Cardiac septum (tissue), 1 donor: Measurements from ENCODE around the gene MYBPC2. TPM values are rescaled to one million over a fixed set of nuclear protein-coding genes. Genes with fewer than 3 reads are reported as not detected.

Experiments
- DNase-seq: peaks from one replicate; pipeline ENCODE4 v3.0.0-alpha.2; 2020; ENCODE audit warnings: low spot score
- intact Hi-C: fragments of 100-400 bp; cut with DNase I; formaldehyde crosslinking; loops from one replicate; pipeline ENCODE4 v1.14.0; 2022
- total RNA-seq: library from RNA; stranded (reverse); fragmentation: NEBNext Ultra II Directional; extraction: Animal tissue kit (Norgen Biotek cat#: 25700); gene quantifications from one replicate; pipeline ENCODE4 v1.2.1, GENCODE V29; 2021
- donor health status: DM: no; HTN: no; CAD: no.

The MYBPC2 gene
- total RNA-seq, 1 donor from 2014 or later = not detected

DNA sequence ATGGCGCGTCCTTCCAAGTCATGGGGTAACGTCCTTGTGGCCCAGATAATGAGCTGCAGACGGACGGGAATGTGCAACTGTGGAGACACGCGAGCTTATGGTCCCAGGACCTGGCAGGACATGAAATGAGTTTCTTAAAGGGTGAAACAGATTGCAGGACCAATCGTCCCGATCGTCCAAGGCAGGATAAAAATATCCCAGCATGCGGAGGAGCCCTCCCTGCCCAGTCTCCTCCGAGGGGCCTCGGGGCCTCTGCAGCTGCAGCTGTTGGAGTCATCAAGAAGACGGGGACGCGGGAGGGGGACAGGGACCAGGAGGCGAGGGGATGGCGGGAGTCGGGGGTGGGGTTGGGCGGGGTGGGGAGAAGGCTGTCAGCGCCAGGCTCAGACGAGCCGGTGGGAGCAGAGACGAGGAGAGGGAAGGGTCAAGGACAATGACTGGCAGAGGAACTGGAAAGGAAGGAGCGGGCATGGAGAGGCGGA lies 58.3 kb downstream of the MYBPC2 start:
- intact Hi-C loops = no loop called here
- no peak for DNase-seq

DNA sequence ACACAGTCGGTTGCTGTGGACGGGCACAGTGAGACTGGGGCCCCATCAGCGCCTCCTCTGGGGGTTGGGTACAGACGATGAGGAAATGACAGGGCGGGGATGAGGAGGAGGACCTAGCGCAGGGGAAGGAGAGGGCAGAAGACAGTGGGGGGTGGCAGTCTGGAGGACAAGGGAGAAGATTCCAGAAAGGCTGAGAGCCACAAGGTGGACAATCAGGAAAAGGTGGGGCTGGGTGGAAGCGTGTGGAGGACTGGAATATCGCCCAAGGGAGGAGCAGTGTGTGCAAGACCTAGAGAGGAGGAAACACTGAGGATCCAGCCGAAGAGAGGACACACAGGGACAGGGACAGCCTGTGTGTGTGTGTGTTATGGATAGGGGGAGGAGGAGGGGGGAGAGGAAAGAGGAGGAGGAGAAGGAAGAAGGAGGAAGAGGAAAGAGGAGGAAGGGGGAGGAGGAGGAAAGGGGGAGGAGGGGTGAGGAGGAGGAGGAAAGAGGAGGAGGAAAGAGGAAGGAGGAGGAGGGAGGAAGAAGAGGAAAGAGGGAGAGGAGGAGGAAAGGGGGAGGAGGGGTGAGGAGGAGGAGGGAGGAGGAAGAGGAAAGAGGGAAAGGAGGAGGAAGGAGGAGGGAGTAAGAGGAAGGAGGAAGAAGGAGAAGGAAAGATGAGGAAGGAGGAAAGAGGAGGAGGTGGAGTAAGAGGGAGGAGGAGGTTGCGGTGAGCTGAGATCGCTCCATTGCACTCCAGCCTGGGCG lies 59.8 kb downstream of the MYBPC2 start:
- intact Hi-C loops = no loop called here
- no peak for DNase-seq

GRCh38 chr19:50493171-50493570 lies 60.5 kb downstream of the MYBPC2 start:
- DNase-seq = no peak
- intact Hi-C loops = no loop called here

GRCh38 chr19:50494186-50495019 lies 61.7 kb downstream of the MYBPC2 start:
- no peak for DNase-seq
- intact Hi-C loops = no loop called here

DNA sequence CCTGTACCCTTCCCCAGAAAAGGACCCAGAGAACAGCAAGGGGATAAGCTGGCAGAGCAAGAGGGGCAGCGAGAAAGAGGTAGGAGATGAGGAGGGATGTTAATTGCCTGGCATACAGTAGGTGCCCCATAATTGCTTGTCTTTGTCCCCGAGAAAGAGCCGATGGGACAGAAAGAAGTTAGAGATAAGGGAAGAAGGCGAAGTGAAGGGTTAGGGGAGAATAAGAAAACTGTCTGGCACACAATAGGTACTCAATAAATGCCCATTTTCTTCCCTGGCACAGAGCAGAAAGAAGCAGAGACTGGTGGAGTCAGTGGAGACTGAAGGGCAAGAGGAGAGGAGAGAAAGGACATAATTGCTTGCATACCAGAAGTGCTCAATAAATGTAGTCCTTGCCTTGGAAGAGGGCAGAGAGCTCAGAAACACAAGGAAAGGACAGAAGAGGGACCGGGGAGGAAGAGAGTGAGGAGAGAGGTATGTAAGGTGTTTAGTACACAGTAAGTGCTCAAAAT lies 62.4 kb downstream of the MYBPC2 start:
- DNase-seq = no peak
- intact Hi-C loops = no loop called here

DNA sequence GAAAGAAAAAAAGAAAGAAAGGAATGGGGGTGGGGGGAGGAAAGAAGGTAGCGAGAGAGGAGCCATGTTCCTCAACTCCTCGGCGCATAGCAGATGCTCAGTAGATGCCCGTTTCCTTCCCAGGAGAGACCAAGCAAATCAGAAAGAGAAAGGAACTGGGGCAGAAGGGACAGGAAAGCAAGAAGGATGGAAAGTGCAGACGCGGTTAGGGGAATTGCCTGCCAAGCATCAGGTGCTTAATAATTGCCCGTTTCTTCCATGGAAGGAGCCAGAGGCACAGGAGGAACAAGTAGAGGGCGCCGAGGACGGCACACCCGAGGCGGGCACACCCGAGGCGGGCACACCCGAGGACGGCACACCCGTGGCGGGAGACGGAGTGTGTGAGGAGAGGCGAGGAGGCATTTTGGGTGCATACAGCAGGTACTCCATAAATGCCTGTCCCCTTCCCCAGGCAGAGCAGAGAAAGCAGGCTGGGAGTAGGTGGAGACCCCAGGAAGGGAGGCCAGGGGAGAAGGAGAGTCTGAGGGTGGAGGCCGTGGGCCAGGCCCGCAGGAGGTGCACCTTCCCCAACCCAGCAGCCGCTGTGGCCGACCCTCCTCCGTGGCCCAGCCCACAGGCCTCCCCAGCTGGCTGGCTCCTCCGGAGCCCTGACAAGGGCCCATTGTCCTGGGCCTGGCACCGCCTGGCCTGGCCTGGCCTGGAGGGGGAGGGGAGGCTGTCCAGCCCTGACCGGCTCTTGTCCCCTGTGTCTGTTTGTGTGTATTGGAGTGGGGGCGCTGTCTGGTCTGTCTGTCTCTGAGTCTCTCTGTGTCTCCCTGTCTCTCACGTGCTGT lies 63.7 kb downstream of the MYBPC2 start:
- DNase-seq = peak; percentile 88
- intact Hi-C loops = no loop called here

DNA sequence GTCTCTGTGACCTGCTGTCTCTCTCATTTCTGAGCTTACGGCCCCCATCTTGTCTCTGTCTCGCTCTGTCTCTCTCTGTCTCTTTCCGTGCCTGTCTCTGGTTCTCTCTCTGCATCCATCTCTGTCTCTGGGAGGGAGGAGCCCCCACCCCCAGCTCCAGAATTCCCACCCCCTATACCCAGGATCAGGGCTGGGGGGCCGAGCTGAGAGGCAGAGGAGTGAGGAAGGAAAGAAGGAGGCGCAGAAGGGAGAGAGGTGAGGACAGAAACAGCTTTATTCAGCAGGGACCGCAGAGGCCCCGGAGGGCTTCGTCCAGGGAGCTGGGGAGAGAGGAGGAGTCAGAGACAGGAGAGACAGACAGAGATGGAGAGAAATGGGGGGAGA lies 64.3 kb downstream of the MYBPC2 start:
- intact Hi-C loops = no loop called here
- DNase-seq = no peak

DNA sequence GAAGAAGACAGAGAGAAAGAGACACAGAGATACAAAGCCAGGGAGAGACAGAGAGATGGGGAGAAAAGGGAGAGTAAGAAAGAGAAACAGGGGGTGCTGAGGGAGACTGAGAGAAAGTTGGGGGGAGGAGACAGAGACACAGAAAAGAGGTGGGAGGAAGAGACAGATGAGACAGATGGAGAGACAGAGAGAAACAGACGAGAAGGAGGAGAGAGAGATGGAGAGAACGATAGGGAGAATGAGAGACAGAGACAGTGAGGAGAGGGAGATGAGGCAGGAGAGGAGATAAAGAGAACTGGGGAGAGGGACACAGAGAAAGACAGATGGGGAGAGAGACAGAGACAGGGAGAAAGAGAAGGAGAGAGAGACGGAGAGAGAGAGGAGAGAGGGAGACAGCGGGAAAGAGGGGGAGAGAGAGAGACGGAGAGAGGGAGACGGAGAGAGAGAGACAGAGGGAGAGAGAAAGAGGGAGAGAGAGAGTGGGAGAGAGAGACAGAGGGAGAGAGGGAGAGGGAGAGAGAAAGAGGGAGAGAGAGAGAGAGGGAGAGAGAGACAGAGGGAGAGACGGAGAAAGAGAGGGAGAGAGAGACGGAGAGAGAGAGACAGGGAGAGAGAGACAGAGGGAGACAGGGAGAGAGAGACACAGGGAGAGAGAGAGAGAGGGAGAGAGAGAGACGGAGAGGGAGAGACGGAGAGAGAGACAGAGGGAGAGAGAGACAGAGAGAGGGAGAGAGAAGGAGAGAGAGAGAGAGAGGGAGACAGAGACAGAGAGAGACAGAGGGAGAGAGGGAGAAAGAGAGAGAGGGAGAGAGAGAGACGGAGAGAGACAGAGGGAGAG lies 65.7 kb downstream of the MYBPC2 start:
- intact Hi-C loops = no loop called here
- DNase-seq = no peak

DNA sequence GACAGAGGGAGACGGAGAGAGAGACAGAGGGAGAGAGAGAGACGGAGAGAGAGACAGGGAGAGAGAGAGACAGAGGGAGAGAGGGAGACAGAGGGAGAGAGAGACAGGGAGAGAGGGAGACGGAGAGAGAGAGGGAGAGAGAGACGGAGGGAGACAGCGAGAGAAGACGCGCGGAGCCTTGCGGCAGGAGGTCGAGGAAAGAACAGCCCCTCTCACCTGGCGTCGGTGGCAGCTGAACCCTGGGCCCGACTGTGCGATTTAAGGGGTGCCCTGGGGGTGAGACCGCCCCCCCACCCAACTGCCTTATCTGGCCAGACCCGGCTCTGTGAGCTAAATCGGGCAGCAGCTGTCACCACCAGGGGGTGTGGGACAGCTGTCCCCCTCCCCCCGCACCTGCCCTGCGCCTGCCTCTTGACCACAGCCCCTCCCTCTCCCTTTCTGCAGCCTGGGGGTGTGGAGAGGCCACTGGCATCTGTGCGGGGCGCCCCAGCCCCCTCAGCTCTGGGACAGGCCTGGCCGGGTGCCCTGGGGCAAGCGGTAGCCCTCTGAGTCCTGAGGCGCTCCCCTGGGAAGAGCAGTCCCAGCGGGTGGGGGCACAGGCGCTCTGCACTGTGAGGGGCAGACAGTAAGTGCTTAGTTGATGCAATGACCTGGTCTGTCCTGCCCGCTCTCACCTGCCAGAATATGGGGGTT lies 67.5 kb downstream of the MYBPC2 start:
- intact Hi-C loops = no loop called here
- DNase-seq = peak; percentile 90

DNA sequence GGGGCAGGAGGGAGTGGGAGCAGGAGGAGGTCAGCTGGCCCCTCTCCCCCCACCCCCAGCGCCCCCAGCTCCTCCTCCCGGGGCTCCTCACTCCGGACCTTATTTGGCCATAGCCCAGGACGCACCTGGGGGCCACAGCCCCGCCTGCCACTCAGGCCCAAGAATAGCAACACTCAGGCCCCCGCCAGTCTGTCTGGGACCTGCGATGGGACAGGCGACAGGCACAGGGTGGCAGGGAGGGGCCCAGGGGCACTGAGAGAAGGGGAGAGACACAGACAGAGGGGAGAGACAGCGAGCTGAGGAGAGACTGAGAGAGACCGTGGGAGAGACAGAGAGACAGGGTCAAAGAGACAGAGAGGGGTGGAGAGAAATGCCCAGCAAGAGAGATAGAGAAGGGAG lies 68.1 kb downstream of the MYBPC2 start:
- intact Hi-C loops = no loop called here

DNA sequence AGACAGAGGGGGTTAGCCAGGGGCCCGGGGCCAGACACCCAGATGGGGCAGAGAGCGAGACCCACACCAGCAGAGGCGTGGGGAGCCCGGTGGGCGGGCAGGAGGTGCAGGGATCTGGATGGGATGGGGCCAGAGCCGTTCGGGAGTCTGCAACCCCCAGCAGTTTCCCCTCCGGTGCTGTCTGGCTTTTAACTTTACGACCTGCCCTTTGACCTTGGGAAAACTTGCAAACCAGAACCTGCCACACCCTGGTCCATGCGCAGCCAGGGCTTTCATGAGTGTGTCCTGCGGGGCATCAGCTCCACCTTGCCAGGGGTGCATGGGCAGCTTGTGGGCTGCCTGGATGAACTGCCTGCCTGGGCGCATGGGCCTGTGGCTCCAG lies 68.5 kb downstream of the MYBPC2 start:
- DNase-seq = no peak

More for the DNA sequence above, 68.1 kb downstream of the MYBPC2 start:
- peak; percentile 91 for DNase-seq

DNA sequence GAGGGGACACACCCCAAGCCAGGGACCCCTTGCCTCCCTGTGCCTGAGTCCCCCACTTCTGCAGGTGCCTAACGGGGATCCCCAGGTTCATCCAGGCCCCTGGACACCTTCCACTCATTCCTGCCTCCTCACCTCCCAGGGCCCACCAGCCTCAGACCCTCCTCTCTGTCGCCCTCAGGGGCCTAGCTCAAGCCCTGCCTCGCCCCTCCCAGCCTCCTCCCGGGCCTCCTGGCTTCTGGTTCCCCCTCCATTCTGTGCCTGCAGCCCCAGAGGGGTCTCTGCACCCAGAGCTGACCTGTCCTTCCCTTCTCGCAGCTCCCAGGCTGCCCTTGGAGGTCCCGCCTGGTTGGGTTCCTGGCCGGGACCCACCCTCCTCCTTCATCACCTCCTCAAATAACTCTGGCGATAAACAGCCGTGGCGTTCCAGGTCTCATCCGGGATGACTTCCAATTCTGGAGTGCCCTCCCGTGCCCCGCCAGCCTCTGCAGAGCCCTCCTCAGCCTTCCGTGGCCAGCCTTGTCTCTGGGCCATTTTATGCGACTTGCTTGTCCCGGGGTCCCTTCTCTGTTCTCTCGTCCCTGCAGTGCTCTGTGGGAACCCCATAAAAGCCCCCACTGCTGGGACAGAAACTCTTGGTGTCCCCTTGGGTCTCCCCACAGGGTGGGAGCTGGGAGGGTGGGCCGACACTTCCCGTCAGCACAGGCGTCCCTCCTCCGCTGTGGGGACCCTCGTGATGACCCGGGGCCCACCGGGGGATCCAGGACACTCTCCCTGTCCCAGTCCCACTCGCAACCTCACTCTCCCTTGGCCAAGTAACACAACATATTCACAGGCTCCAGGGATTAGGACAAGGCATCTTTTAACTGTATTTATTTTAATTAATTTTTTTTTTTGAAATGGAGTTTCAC lies 69.1 kb downstream of the MYBPC2 start:
- DNase-seq = peak; percentile 90
- intact Hi-C loops = no loop called here

More for the DNA sequence above, 68.5 kb downstream of the MYBPC2 start:
- intact Hi-C loops = no loop called here

GRCh38 chr19:50505856-50506611 lies 73.3 kb downstream of the MYBPC2 start:
- DNase-seq = no peak
- intact Hi-C loops = no loop called here

DNA sequence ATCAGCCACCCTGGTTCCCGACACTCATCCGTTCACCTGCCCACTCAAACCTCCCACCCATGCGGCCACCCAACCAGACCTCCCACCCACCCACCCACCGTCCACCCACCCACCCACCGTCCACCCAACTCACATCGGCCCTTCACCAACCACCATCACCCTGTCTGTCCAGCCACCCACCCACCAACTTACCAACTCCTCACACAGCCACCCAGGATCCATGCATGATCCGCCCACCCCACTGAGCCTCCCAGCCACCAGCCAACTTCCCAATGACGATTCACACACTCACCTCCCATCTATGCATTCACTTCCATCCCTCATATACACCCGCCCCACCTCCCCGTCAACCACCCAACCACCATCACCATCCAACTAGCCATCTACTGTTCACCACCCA lies 74.0 kb downstream of the MYBPC2 start:
- DNase-seq = no peak
- intact Hi-C loops = no loop called here

- intact Hi-C loops = no loop called here
- no peak for DNase-seq
Observed at GRCh38 chr19:50507376-50507775, 74.7 kb downstream of the MYBPC2 start.

DNA sequence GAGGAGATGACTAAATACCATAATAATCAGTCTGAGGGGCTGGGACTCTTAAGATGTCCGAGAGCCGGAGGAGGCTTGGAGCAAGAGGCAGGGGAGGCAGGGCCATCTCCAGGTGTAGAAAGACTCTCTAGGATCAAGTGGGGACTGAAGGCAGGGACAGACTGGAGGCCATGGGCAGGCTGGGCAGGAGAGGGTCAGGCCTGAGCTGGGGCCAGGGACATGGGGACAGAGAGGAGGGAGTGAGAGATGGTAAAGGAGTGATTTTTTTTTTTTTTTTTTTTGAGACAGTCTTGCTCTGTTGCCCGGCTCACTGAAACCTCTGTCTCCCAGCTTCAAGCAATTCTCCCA lies 76.1 kb downstream of the MYBPC2 start:
- intact Hi-C loops = no loop called here
- no peak for DNase-seq

DNA sequence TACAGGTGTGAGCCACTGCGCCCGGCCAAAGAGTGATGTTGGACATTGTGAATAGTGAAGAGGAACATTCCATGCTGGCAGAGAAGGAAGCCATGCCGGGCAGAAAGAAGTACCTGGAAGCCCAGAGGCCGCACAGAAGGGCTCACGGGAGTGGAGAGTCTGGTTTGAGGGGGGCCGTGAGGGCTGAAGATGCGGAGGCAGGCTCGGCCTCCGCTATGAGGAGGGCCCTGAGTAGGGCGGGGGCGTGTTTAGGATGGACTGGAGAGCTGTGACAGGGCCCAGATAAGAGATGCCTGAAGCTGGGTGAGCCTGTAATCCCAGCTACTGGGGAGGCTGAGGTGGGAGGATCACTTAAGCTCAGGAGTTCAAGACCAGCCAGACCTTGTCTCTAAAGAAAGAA lies 76.7 kb downstream of the MYBPC2 start:
- intact Hi-C loops = no loop called here
- DNase-seq = no peak
